HCT116 (cell line): Measurements from ENCODE around the gene PPM1J.

Experiments
- CBX3 ChIP-seq: IDR thresholded peaks from 2 replicates; pipeline ENCODE4 v1.6.1; 2012; ENCODE audit warnings: low read depth
- CEBPB ChIP-seq: IDR thresholded peaks from 2 replicates; pipeline ENCODE4 v1.6.1; 2012; ENCODE audit warnings: low read depth
- ELF1 ChIP-seq: IDR thresholded peaks from 2 replicates; pipeline ENCODE4 v1.6.1; 2012; ENCODE audit warnings: low read depth, borderline replicate concordance
- EZH2 ChIP-seq: fragments of 200-600 bp; sonication (generic); IDR thresholded peaks from 2 replicates; pipeline ENCODE4 v1.6.1; 2017; ENCODE audit warnings: antibody characterized with exemption, mixed run types
- EZH2phosphoT487 ChIP-seq: fragments of 200-600 bp; IDR thresholded peaks from 2 replicates; pipeline ENCODE4 v1.6.1; 2018; ENCODE audit warnings: antibody characterized with exemption, borderline replicate concordance
- JUND ChIP-seq: IDR thresholded peaks from 2 replicates; pipeline ENCODE4 v1.6.1; 2012
- POLR2A ChIP-seq: IDR thresholded peaks from 2 replicates; pipeline ENCODE4 v1.7.0; 2011; ENCODE audit warnings: borderline replicate concordance; ENCODE audit not compliant: insufficient read depth, insufficient read length; ENCODE audit errors: extremely low read depth
- POLR2AphosphoS5 ChIP-seq: IDR thresholded peaks from 2 replicates; pipeline ENCODE4 v1.6.1; 2011; ENCODE audit warnings: mild to moderate bottlenecking, low read depth, low read length, moderate library complexity
- SIN3A ChIP-seq: IDR thresholded peaks from 2 replicates; pipeline ENCODE4 v1.6.1; 2012; ENCODE audit warnings: low read depth
- YY1 ChIP-seq: IDR thresholded peaks from 2 replicates; pipeline ENCODE4 v1.6.1; 2011; ENCODE audit warnings: low read length, low read depth, moderate library complexity, mild to moderate bottlenecking; ENCODE audit not compliant: insufficient replicate concordance; ENCODE audit errors: extremely low read depth
- TF ChIP-seq, protein P1 (sequence below): IDR thresholded peaks from 2 replicates; pipeline ENCODE4 v1.6.1; 2012; ENCODE audit warnings: low read depth
- TF ChIP-seq, protein P2 (sequence below), 3 experiments: fragments of 200-600 bp in 1 of 3; sonication (generic) in 1 of 3; IDR thresholded peaks in 2 of 3; conservative IDR thresholded peaks in 1 of 3; 2 replicates each; pipeline ENCODE4 v1.5.1; 2012 to 2017; ENCODE audit warnings: low read depth in 2 of 3, low read length in 2 of 3, antibody characterized with exemption in 1 of 3, borderline replicate concordance in 1 of 3, control low read depth in 1 of 3, mild to moderate bottlenecking in 1 of 3, mixed read lengths in 1 of 3, mixed run types in 1 of 3, moderate library complexity in 1 of 3; ENCODE audit not compliant: insufficient read depth in 1 of 3

DNA sequence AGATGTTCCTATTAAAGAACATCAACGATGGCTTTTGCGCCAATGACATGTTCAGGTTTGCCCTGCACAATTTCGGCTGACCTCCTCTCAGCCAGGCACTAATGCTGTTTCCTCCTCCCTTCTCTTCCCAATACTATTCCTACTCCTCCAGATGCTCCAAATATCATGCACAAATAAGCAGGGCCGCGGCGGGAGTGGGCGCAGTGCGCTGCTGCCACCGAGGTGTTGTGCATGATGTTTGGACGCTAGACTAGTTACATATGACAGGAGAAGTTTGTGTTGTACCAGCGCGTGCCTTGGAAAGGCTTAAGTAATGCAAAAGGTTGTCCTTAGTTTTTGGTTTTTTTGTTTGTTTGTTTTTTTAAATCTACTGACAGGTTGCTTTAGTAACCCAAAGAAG is 33.3 kb upstream of the PPM1J start:
- TF ChIP-seq POLR2A (no peak), CBX3 (no peak), EZH2 (no peak), POLR2AphosphoS5 (no peak), CEBPB (no peak), SIN3A (no peak), YY1 (no peak), ELF1 (no peak), JUND (no peak), EZH2phosphoT487 (no peak)
- TF ChIP-seq, protein P1, sequence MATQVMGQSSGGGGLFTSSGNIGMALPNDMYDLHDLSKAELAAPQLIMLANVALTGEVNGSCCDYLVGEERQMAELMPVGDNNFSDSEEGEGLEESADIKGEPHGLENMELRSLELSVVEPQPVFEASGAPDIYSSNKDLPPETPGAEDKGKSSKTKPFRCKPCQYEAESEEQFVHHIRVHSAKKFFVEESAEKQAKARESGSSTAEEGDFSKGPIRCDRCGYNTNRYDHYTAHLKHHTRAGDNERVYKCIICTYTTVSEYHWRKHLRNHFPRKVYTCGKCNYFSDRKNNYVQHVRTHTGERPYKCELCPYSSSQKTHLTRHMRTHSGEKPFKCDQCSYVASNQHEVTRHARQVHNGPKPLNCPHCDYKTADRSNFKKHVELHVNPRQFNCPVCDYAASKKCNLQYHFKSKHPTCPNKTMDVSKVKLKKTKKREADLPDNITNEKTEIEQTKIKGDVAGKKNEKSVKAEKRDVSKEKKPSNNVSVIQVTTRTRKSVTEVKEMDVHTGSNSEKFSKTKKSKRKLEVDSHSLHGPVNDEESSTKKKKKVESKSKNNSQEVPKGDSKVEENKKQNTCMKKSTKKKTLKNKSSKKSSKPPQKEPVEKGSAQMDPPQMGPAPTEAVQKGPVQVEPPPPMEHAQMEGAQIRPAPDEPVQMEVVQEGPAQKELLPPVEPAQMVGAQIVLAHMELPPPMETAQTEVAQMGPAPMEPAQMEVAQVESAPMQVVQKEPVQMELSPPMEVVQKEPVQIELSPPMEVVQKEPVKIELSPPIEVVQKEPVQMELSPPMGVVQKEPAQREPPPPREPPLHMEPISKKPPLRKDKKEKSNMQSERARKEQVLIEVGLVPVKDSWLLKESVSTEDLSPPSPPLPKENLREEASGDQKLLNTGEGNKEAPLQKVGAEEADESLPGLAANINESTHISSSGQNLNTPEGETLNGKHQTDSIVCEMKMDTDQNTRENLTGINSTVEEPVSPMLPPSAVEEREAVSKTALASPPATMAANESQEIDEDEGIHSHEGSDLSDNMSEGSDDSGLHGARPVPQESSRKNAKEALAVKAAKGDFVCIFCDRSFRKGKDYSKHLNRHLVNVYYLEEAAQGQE, result no peak
- TF ChIP-seq, protein P2, sequence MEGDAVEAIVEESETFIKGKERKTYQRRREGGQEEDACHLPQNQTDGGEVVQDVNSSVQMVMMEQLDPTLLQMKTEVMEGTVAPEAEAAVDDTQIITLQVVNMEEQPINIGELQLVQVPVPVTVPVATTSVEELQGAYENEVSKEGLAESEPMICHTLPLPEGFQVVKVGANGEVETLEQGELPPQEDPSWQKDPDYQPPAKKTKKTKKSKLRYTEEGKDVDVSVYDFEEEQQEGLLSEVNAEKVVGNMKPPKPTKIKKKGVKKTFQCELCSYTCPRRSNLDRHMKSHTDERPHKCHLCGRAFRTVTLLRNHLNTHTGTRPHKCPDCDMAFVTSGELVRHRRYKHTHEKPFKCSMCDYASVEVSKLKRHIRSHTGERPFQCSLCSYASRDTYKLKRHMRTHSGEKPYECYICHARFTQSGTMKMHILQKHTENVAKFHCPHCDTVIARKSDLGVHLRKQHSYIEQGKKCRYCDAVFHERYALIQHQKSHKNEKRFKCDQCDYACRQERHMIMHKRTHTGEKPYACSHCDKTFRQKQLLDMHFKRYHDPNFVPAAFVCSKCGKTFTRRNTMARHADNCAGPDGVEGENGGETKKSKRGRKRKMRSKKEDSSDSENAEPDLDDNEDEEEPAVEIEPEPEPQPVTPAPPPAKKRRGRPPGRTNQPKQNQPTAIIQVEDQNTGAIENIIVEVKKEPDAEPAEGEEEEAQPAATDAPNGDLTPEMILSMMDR (IDR thresholded peaks at IDR 0.05 in 2 of 3, conservative IDR thresholded peaks at IDR 0.05 in 1 of 3; ENCODE audit: borderline replicate concordance in 1 of 3, insufficient read depth in 1 of 3, low read depth in 2 of 3, low read length in 2 of 3), result no peak
